SK-N-SH (cell line): ENCODE data around the gene UGDH. TPM values are rescaled to one million over a fixed set of nuclear protein-coding genes. Genes with fewer than 3 reads are reported as not detected.
"Not testable (repeated sequence)": the region's sequence is repeated elsewhere in the genome, so short reads cannot be mapped to it uniquely, and the experiment has no call there.

ENCODE experiments used
- CTCF ChIA-PET: fragments of 300-600, 350-600 bp; formaldehyde crosslinking; extraction: SDS; loops from one replicate; lab custom pipeline; 2021; lab: Yijun Ruan, JAX
- POLR2A ChIA-PET: fragments of 350-600 bp; sonication (Branson Sonifier 250); formaldehyde crosslinking; extraction: SDS; loops from one replicate; lab custom pipeline; 2020; ENCODE audit warnings: antibody characterized with exemption, inconsistent platforms; lab: Yijun Ruan, JAX
- DNase-seq: peaks from one replicate; pipeline ENCODE4 v3.0.0; 2012
- H2AFZ ChIP-seq: fragments of 200-600 bp; sonication (generic); 2 replicates; pipeline ENCODE4 v1.8.1; 2016; ENCODE audit warnings: antibody characterized with exemption, mild to moderate bottlenecking, low read depth
- H3F3A ChIP-seq: fragments of 200-600 bp; sonication (generic); replicated peaks from 2 replicates; pipeline ENCODE3; 2016; ENCODE audit warnings: antibody characterized with exemption, mild to moderate bottlenecking; ENCODE audit not compliant: insufficient read depth
- H3K27ac ChIP-seq, 2 experiments: fragments of 200-500 bp in 1 of 2; fragments of 200-600 bp in 1 of 2; sonication (Bioruptor generic) in 1 of 2; sonication (generic), shearing (Covaris generic) in 1 of 2; 2 replicates each; pipeline versions ENCODE4 v1.5.1 to v1.6.1; 2014 to 2016; ENCODE audit warnings: low read depth in 2 of 2, inconsistent platforms in 1 of 2, low read length in 1 of 2, mild to moderate bottlenecking in 1 of 2, mixed read lengths in 1 of 2
- H3K27me3 ChIP-seq: fragments of 200-600 bp; sonication (generic), shearing (Covaris generic); 2 replicates; pipeline ENCODE4 v1.6.1; 2016; ENCODE audit warnings: mixed run types; ENCODE audit not compliant: insufficient read depth
- H3K36me3 ChIP-seq, 2 experiments: fragments of 200-500 bp in 1 of 2; fragments of 200-600 bp in 1 of 2; sonication (Bioruptor generic) in 1 of 2; sonication (generic) in 1 of 2; replicated peaks in 1 of 2; 2 replicates each; pipeline versions ENCODE3 to v1.5.1; 2014 to 2016; ENCODE audit warnings: low read length in 1 of 2, mild to moderate bottlenecking in 1 of 2; ENCODE audit not compliant: insufficient read depth in 2 of 2, control insufficient read depth in 1 of 2
- H3K4me1 ChIP-seq, 2 experiments: fragments of 200-500 bp in 1 of 2; fragments of 200-600 bp in 1 of 2; sonication (Bioruptor generic) in 1 of 2; sonication (generic), shearing (Covaris generic) in 1 of 2; 2 replicates each; pipeline versions ENCODE4 v1.5.1 to v1.6.1; 2014 to 2016; ENCODE audit warnings: low read depth in 1 of 2, low read length in 1 of 2, mixed run types in 1 of 2; ENCODE audit not compliant: insufficient read depth in 2 of 2, control insufficient read depth in 1 of 2
- H3K4me2 ChIP-seq: fragments of 200-600 bp; sonication (generic), shearing (Covaris generic); 2 replicates; pipeline ENCODE4 v1.6.1; 2017; ENCODE audit warnings: mixed run types
- H3K4me3 ChIP-seq, 2 experiments: fragments of 200-500 bp in 1 of 2; fragments of 200-600 bp in 1 of 2; sonication (Bioruptor generic) in 1 of 2; sonication (generic), shearing (Covaris generic) in 1 of 2; 2 replicates each; pipeline versions ENCODE4 v1.5.1 to v1.8.1; 2014 to 2016; ENCODE audit warnings: low read depth in 2 of 2, inconsistent platforms in 1 of 2, low read length in 1 of 2, mild to moderate bottlenecking in 1 of 2, mixed read lengths in 1 of 2, moderate library complexity in 1 of 2
- H3K79me2 ChIP-seq: fragments of 200-600 bp; sonication (generic); 2 replicates; pipeline ENCODE4 v1.8.1; 2017; ENCODE audit warnings: mild to moderate bottlenecking; ENCODE audit not compliant: insufficient read depth
- H3K9ac ChIP-seq: fragments of 200-600 bp; sonication (generic); 2 replicates; pipeline ENCODE4 v1.6.1; 2017; ENCODE audit warnings: mixed run types
- H3K9me2 ChIP-seq: fragments of 200-600 bp; sonication (generic); 2 replicates; pipeline ENCODE4 v1.6.1; 2017; ENCODE audit warnings: mixed run types
- H3K9me3 ChIP-seq: fragments of 200-600 bp; sonication (generic); 2 replicates; pipeline ENCODE4 v1.6.1; 2017; ENCODE audit warnings: mixed run types, mild to moderate bottlenecking, moderate library complexity
- H4K20me1 ChIP-seq: fragments of 200-600 bp; sonication (generic); 2 replicates; pipeline ENCODE4 v1.6.1; 2017; ENCODE audit warnings: mild to moderate bottlenecking, mixed run types; ENCODE audit not compliant: insufficient read depth
- CTCF ChIP-seq: fragments of 200-600 bp; sonication (generic); IDR thresholded peaks from 2 replicates; pipeline ENCODE4 v1.6.1; 2017; ENCODE audit warnings: antibody characterized with exemption, mild to moderate bottlenecking, moderate library complexity
- JUND ChIP-seq: IDR thresholded peaks from 2 replicates; pipeline ENCODE4 v1.4.0; 2012
- MEF2A ChIP-seq: IDR thresholded peaks from 2 replicates; pipeline ENCODE4 v1.4.0; 2012; ENCODE audit warnings: low read depth, borderline replicate concordance
- MXI1 ChIP-seq: IDR thresholded peaks from 2 replicates; pipeline ENCODE4 v1.6.1; 2012; ENCODE audit warnings: mild to moderate bottlenecking, low read depth, low read length, improper control_type of control experiment
- NRF1 ChIP-seq: IDR thresholded peaks from 2 replicates; pipeline ENCODE4 v1.6.1; 2012; ENCODE audit warnings: low read depth, mild to moderate bottlenecking, low read length
- PBX3 ChIP-seq: IDR thresholded peaks from 2 replicates; pipeline ENCODE4; 2012
- RCOR1 ChIP-seq: fragments of 150-350 bp; IDR thresholded peaks from 2 replicates; pipeline ENCODE4 v1.6.1; 2017; ENCODE audit warnings: antibody characterized with exemption, low read length
- REST ChIP-seq: IDR thresholded peaks from 2 replicates; pipeline ENCODE4 v1.6.1; 2012; ENCODE audit warnings: mild to moderate bottlenecking, low read depth, low read length, moderate library complexity
- RFX5 ChIP-seq: IDR thresholded peaks from 2 replicates; pipeline ENCODE4 v1.6.1; 2012; ENCODE audit warnings: mild to moderate bottlenecking, improper control_type of control experiment, low read length
- TEAD4 ChIP-seq: IDR thresholded peaks from 2 replicates; pipeline ENCODE4 v1.4.0; 2012; ENCODE audit warnings: mild to moderate bottlenecking, borderline replicate concordance; ENCODE audit not compliant: insufficient read depth
- USF1 ChIP-seq: IDR thresholded peaks from 2 replicates; pipeline ENCODE4 v1.4.0; 2012; ENCODE audit warnings: low read depth, borderline replicate concordance
- YY1 ChIP-seq: IDR thresholded peaks from 2 replicates; pipeline ENCODE4 v1.4.0; 2012; ENCODE audit warnings: low read depth, mild to moderate bottlenecking
- ZBTB33 ChIP-seq: IDR thresholded peaks from 2 replicates; pipeline ENCODE4 v1.4.0; 2012; ENCODE audit warnings: low read depth, borderline replicate concordance
- WGBS: methylation state at CpG from one replicate; pipeline ENCODE4 v1.1.6; 2017; ENCODE audit warnings: low lambda C conversion rate; 5-methylcytosine and 5-hydroxymethylcytosine counted together
- polyA plus RNA-seq, 3 experiments: library from polyadenylated mRNA; depleted of rRNA; stranded (reverse); fragments of >200 nt; gene quantifications; 2 replicates each; pipeline ENCODE4 v1.2.3, GENCODE V29; 2012

Gene UGDH
- polyA plus RNA-seq, 1 of the 3 experiments (the other 2 are of a cell fraction), result 41.6 TPM

GRCh38 chr4:39533541-39533940, 6.3 kb upstream of the UGDH start (continued):
- TF ChIP-seq CTCF, result no peak
- TF ChIP-seq, all 33 proteins: peak for 0

- H3F3A ChIP-seq, POLR2A ChIA-PET, H3K27me3 ChIP-seq, H2AFZ ChIP-seq, H3K4me1 ChIP-seq, H3K9me3 ChIP-seq, H3K9ac ChIP-seq, CTCF ChIA-PET, H3K27ac ChIP-seq, H3K9me2 ChIP-seq, H3K4me2 ChIP-seq, DNase-seq, H3K4me3 ChIP-seq, H4K20me1 ChIP-seq: not testable (repeated sequence)
- H3K79me2 ChIP-seq, result peaks cover 31% of the 10 kb centered on the region
- H3K36me3 ChIP-seq, result peaks cover 7 to 51% of the 10 kb centered on the region in 2 experiments
- WGBS, result 97% methylated on average over 3 of the region's 3 CpGs
These were observed 5.0 kb upstream of the UGDH start for GRCh38 chr4:39532237-39532636.

GRCh38 chr4:39530682-39531081, 3.4 kb upstream of the UGDH start:
- peaks cover 2 to 45% of the 10 kb centered on the region in 2 experiments for H3K36me3 ChIP-seq
- no peak overlapping the region for H3K4me3 ChIP-seq
- no peak overlapping the region for H2AFZ ChIP-seq
- no peaks in the 10 kb centered on the region for H3K9me2 ChIP-seq
- CTCF ChIA-PET, result no interaction called here
- no peaks in the 10 kb centered on the region for H3K9me3 ChIP-seq
- peaks cover 4% of the 10 kb centered on the region for H3F3A ChIP-seq
- H4K20me1 ChIP-seq, result no peaks in the 10 kb centered on the region
- H3K27ac ChIP-seq, result no peak overlapping the region
- H3K27me3 ChIP-seq, result no peaks in the 10 kb centered on the region
- POLR2A ChIA-PET, result no interaction called here
- DNase-seq, result no peak
- H3K79me2 ChIP-seq, result peaks cover 45% of the 10 kb centered on the region
- no peak overlapping the region for H3K4me2 ChIP-seq
- no peak overlapping the region for H3K9ac ChIP-seq
- H3K4me1 ChIP-seq, result peaks cover 0 to 3% of the 10 kb centered on the region in 2 experiments; a peak in 1 of 4 replicates
- WGBS, result 96% methylated on average over 3 of the region's 3 CpGs
- no peak for TF ChIP-seq CTCF
- TF ChIP-seq YY1, result no peak
- TF ChIP-seq PBX3, result no peak
- no peak for TF ChIP-seq JUND
- TF ChIP-seq ZBTB33, result no peak
- no peak for TF ChIP-seq NRF1
- no peak for TF ChIP-seq USF1
- TF ChIP-seq TEAD4, result no peak
- TF ChIP-seq REST, result no peak
- TF ChIP-seq MEF2A, result no peak
- no peak for TF ChIP-seq RFX5
- TF ChIP-seq RCOR1, result no peak
- no peak for TF ChIP-seq MXI1
